ENCODE results near the gene NPC2.

DNA sequence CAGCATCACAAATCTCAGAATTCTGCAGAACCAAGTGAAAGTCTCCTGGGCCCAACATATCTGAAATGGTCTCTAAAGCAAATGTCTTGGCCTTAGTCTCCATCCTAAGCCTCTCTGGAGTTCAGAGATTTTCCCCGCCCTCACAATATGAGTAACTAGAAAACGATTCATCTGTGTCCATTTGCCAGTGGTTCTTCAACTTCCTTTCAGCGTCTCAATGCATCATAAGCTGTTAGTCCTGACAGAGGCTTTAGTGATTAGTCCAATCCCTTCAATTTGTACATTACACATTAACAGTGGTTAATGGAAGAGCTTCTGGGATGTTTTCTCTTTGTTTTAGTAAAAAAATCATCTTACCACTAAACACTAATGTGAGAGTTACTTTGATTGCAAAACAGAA lies 17.4 kb downstream of the NPC2 start:
- no peak for TF ChIP-seq NFE2L2 (IDR thresholded peaks at IDR 0.05; ENCODE audit: low read depth, low read length)
- no peak for TF ChIP-seq CTCF (conservative IDR thresholded peaks at IDR 0.05; ENCODE audit: low read depth, low read length)
